ENCODE measurements around the gene NPTX1.
A peak's percentile ranks its signal among the peaks of the same experiment; 100 is the strongest.

Gene NPTX1

GRCh38 chr17:80455336-80455710, 21.1 kb downstream of the NPTX1 start:
- no peak for TF ChIP-seq CTCF (conservative IDR thresholded peaks at IDR 0.05; ENCODE audit: low read depth, low read length)
- H3K9ac ChIP-seq, result peak overlapping the region; percentile 64
- peak overlapping the region; percentile 70; the same call in 1 of the 2 replicates for H3K27ac ChIP-seq
- no peaks in the 10 kb centered on the region for H4K20me1 ChIP-seq (ENCODE audit: insufficient read depth)
- peak overlapping the region; percentile 98 for H2AFZ ChIP-seq (ENCODE audit: low read depth)
- no peak overlapping the region for H3K4me3 ChIP-seq (IDR thresholded peaks at IDR 0.05; ENCODE audit: insufficient read depth, low read depth, low read length)
- H3K79me2 ChIP-seq (ENCODE audit: insufficient read depth, low read depth), result no peaks in the 10 kb centered on the region
- peak overlapping the region; percentile 95 for H3K4me2 ChIP-seq
- no peaks in the 10 kb centered on the region for H3K36me3 ChIP-seq (ENCODE audit: insufficient read depth)
- peaks cover 81% of the 10 kb centered on the region for H3K27me3 ChIP-seq (ENCODE audit: insufficient read depth, low read depth)
- peaks cover 5% of the 10 kb centered on the region for H3K4me1 ChIP-seq (ENCODE audit: low read depth, poor library complexity, severe bottlenecking)

- Histone ChIP-seq H2AFZ (ENCODE audit: low read depth) (peak overlapping the region; percentile 98), H3K4me1 (ENCODE audit: low read depth, poor library complexity, severe bottlenecking) (peaks cover 5% of the 10 kb centered on the region), H3K4me3 (IDR thresholded peaks at IDR 0.05; ENCODE audit: insufficient read depth, low read depth, low read length) (no peak overlapping the region), H3K9ac (peak overlapping the region; percentile 64), H3K27me3 (ENCODE audit: insufficient read depth, low read depth) (peaks cover 81% of the 10 kb centered on the region), H3K27ac (peak overlapping the region; percentile 70), H4K20me1 (ENCODE audit: insufficient read depth) (no peaks in the 10 kb centered on the region), H3K36me3 (ENCODE audit: insufficient read depth) (no peaks in the 10 kb centered on the region), H3K79me2 (ENCODE audit: insufficient read depth, low read depth) (no peaks in the 10 kb centered on the region), H3K4me2 (peak overlapping the region; percentile 95)
- no peak for TF ChIP-seq CTCF (conservative IDR thresholded peaks at IDR 0.05; ENCODE audit: low read depth, low read length)
Measured at GRCh38 chr17:80454557-80455335, 21.7 kb downstream of the NPTX1 start.

- no peak for TF ChIP-seq CTCF (conservative IDR thresholded peaks at IDR 0.05; ENCODE audit: low read depth, low read length)
- Histone ChIP-seq H3K36me3 (ENCODE audit: insufficient read depth) (no peaks in the 10 kb centered on the region), H4K20me1 (ENCODE audit: insufficient read depth) (no peaks in the 10 kb centered on the region), H3K4me1 (ENCODE audit: low read depth, poor library complexity, severe bottlenecking) (peaks cover 5% of the 10 kb centered on the region), H3K4me2 (peak overlapping the region; percentile 95), H3K79me2 (ENCODE audit: insufficient read depth, low read depth) (no peaks in the 10 kb centered on the region), H2AFZ (ENCODE audit: low read depth) (peak overlapping the region; percentile 98), H3K27me3 (ENCODE audit: insufficient read depth, low read depth) (peaks cover 81% of the 10 kb centered on the region), H3K27ac (peak overlapping the region; percentile 70), H3K4me3 (IDR thresholded peaks at IDR 0.05; ENCODE audit: insufficient read depth, low read depth, low read length) (no peak overlapping the region), H3K9ac (peak overlapping the region; percentile 64)
Measured at GRCh38 chr17:80453998-80454556, 22.3 kb downstream of the NPTX1 start.

GRCh38 chr17:80453126-80453997, 23.0 kb downstream of the NPTX1 start:
- Histone ChIP-seq H3K4me2 (peak overlapping the region; percentile 95; the same call in 1 of the 2 replicates), H2AFZ (ENCODE audit: low read depth) (peak overlapping the region; percentile 98; the same call in 1 of the 2 replicates), H4K20me1 (ENCODE audit: insufficient read depth) (no peaks in the 10 kb centered on the region), H3K27ac (no peak overlapping the region), H3K36me3 (ENCODE audit: insufficient read depth) (no peaks in the 10 kb centered on the region), H3K9ac (no peak overlapping the region), H3K27me3 (ENCODE audit: insufficient read depth, low read depth) (peaks cover 81% of the 10 kb centered on the region), H3K4me3 (IDR thresholded peaks at IDR 0.05; ENCODE audit: insufficient read depth, low read depth, low read length) (no peak overlapping the region), H3K4me1 (ENCODE audit: low read depth, poor library complexity, severe bottlenecking) (peaks cover 5% of the 10 kb centered on the region), H3K79me2 (ENCODE audit: insufficient read depth, low read depth) (no peaks in the 10 kb centered on the region)
- no peak for TF ChIP-seq CTCF (conservative IDR thresholded peaks at IDR 0.05; ENCODE audit: low read depth, low read length)
